ENCODE data around the gene SCAMP1. TPM values are rescaled to one million over a fixed set of nuclear protein-coding genes. Genes with fewer than 3 reads are reported as not detected.
A peak's percentile ranks its signal among the peaks of the same experiment; 100 is the strongest.
"Not testable (repeated sequence)": the region's sequence is repeated elsewhere in the genome, so short reads cannot be mapped to it uniquely, and the experiment has no call there.

Gene SCAMP1
- polyA plus RNA-seq, 12 donors: 27.4 to 45.4 (median 38.9) TPM; not detected in 1

DNA sequence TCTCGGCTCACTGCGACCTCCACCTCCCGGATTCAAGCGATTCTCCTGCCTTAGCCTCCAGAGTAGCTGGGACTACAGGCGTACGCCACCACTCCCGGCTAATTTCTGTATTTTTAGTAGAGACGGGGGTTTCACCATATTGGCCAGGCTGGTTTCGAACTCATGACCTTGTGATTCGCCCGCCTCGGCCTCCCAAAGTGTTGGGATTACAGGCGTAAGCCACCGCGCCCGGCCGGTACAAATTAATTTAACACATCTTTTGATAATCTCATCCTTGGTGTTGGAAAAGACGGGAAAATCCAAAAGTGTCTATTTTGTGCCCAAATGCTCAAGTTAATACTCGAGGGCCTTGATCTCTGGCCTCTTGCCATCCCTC, 974 bp upstream of the SCAMP1 start:
- DNase-seq: not testable (repeated sequence)

DNA sequence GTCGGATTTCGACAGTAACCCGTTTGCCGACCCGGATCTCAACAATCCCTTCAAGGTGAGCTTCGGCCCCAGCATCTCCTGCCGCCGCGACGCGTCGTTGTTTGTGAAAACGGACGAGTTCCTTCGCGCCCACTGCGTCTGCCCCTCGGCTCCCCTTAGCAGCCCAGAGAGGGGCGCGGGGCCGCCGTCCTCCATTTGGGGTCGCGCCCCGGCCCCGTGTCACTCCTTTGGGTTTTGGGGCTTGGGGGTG, 182 bp downstream of the SCAMP1 start:
- no peak for DNase-seq

DNA sequence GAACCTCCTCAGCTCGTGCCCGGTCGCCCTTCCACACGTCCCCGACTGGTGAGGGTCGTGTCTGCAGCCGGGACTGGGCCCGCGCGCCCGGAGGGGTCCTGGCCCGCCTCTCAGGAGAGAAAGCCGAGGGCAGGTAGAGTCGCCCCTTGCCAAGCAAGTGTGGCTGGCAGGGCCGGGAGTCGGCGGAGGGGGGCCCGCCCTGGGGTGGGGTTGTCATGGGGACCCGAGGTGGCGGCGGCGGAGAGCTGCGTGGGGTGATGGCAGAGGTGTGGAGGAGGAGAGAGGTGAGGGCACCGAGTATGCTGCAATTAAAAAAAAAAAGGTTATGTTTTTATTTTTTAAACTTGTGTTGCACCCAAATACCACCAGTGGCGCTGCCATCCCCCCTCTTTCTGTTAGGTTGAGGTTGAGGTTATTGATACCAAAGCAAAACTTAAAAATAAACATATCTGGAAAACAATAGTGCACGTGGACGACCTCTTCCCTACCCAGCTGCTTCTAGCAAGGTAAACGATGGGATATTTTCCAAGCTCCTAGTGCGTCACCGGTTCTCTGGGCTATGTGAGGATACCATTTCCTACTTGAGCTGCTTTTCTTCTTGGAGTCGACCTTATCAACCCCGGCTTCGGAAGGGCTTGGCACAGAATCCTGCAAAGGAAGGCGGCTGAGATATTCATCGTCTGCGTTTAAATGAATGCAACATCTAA, 660 bp downstream of the SCAMP1 start:
- peak; percentile 43 for DNase-seq

- DNase-seq: no peak
These were observed 1.2 kb downstream of the SCAMP1 start for GRCh38 chr5:78361631-78361993.

GRCh38 chr5:78362220-78362619, 1.8 kb downstream of the SCAMP1 start:
- DNase-seq: no peak

DNA sequence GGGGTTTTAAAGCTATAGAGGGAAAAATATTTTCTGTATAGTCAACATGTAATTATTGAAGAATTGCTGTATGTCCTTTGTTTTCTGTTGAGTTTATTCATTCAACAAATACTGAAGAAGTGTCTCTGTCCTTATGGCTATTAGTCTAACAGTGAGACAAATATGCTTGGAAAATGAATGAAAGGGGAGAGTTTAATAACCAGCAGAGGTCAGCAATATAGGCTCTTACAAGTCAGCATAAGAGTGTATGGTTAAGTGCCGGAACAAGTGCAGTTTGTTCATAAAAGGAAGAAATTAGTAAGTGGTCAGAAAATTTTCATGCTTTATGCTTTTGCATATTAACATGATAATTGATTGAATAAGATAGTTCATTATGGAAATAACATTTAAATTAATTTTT, 3.6 kb downstream of the SCAMP1 start:
- DNase-seq: no peak

- no peak for DNase-seq
These were observed 7.0 kb downstream of the SCAMP1 start for GRCh38 chr5:78367318-78367991.

GRCh38 chr5:78369680-78370079, 9.3 kb downstream of the SCAMP1 start:
- DNase-seq: no peak

DNA sequence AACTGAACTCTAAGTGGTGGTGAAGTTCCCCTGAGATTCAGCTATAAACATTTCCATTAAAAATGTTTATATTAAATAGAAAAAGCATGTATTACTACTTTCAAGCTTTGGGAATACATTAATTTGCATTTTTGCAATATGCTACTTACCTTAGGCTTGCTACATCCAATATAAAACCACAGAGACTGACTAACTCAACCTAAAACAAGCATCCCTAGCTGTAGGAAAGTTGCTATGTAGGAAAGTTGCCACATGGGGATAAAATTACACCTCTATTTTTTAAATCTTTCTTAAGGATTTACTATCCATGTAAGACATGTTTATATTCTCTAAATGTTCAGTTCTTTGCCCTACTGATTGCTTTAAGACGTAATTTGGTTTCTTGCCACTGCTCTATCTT, 12.8 kb downstream of the SCAMP1 start:
- no peak for DNase-seq

DNA sequence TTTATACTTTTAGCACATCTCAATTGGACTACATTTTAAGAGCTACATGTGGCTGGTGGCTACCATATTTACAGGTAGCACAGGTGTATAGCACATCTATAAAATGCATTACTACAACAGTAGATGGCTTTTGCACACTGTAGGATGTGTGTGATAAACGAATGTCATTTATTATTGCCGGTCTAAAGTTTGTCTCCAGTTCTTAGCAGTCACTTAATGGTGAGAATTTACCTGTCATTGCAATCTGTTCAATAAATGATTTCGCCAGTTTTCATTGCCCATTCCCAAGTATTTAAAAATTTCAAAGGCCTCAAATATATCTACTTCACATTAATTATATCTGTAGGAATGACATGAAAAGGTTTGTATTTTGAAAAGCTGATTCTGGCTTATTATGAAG, 15.9 kb downstream of the SCAMP1 start:
- DNase-seq: no peak

DNA sequence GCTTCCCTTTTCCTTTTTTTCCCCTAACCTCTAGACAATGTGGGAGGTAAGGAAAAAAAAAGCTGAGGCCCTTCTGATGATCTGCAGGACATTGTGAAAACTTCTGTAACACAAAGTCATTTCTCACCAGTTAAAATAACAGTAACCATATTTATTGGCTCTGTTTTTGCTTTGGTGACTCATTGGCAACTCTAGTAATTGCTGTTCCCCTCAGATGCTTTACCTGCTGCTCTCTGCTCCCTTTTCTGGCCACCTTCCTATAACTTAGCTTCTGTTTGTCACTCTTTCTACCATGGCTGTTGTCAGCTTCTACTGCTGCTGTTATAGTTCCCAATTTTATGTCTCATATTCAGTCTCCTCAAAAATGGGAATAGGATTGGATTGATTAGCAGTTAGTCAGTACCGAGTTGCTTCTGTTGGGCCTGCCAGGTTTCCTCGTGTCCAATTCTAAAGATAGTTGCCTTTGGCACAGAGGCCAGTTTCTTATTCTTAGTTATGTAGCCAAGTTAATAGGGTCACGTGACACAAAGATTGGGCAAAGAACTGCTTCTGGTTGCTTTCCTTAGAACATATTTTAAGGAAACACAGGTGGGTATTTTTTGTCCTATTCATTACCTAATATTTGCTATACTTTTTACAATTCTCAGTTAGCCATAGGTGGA, 16.8 kb downstream of the SCAMP1 start:
- peak; percentile 7 for DNase-seq

DNA sequence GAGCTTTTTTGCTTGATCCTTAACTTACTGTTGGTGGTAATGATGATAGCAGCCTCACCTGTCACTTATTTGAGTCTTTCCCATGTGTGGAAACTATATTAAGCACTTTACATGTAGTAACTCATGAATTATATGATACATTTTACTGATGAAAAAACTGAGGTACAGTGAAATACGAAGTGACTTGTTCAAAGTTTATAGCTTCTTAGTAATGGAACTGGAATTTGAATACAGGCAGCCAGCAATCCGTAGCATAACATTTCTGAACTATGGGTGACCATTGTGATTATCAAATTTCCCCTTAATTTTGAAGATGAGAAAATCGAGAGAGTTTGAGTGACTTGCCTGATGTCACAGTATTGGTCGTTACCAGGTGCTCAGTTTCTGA, 17.3 kb downstream of the SCAMP1 start:
- DNase-seq: no peak

DNA sequence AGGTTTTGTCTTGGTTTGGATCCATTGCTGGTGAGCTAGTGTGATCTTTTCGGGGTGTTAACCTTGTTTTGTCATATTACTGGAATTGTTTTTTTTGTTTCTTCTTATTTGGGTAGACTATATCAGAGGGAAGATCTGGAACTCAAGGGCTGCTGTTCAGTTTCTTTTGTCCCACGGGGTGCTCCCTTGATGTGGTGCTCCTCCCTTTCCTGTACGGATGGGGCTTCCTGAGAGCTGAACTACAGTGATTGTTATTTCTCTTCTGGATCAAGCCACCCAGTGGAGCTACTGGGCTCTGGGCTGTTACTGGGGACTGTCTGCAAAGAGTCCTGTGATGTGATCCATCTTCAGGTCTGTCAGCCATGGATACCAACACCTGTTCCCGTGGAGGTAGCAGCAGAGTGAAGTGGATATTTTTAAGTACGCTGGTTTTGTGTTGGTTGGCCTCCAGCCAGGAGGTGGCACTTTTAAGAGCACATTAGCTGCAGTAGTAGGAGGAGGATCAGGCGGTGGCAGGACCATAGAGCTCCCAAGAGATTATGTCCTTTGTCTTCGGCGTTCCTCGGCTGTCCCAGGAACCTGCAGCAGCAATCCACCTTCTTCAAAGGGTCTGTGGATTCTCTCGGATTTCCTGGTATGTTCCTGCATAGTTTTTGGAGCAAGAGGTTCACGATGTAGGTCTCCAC, 27.2 kb downstream of the SCAMP1 start:
- DNase-seq: no peak

DNA sequence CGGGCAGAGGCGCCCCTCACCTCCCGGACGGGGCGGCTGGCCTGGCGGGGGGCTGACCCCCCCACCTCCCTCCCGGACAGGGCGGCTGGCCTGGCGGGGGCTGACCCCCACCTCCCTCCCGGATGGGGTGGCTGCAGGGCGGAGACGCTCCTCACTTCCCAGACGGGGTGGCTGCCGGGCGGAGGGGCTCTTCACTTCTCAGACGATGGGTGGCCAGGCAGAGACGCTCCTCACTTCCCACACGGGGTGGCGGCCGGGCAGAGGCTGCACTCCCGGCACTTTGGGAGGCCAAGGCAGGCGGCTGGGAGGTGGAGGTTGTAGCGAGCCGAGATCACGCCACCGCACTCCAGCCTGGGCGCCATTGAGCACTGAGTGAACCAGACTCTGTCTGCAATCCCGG, 30.9 kb downstream of the SCAMP1 start:
- DNase-seq: not testable (repeated sequence)

GRCh38 chr5:78397831-78398230, 37.4 kb downstream of the SCAMP1 start:
- DNase-seq: no peak

DNA sequence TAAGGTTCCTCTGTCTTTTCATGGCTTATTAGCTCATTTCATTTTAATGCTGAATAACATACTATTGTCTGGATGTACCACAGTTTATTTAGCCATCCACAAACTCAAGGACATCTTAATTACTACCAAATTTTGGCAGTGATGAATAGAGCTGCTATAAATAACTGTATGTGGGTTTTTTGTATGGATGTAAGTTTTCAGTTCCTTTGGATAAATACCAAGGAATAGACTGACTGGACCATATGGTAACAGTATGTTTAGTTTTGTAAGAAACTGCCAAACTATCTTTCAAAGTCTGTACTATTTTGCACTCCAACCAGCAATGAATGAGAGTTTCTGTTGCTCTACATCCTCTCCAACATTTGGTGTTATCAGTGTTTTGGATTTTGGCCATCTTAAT, 38.7 kb downstream of the SCAMP1 start:
- no peak for DNase-seq

DNA sequence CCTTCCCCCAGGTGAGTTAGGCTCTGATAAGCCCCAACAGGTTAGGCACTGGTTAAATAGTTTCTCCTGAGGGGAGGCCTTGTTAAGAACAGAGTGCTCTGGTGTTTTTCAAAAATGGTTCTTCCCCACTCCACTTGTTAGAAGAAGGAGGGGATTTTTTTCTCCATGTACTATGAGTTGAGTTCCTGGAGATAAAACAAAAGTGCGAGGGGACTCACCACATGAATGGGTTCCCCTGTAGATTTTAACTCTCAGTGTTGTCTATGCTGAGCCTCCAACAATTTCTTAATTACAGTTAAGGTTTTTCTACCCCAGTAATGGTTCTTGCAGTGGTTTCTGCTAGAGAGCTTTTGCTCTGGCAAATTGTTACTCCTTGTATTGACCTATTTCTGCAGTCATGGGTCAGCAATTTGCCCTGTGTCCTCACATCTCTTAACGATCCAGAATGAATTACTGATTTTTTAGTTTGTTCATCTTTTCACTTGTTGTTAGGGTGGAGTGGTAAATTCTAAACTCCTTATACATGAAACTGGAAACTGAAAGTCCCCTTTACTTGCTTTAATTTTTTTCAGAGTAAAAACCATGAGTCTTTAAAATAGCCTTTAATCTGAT, 44.4 kb downstream of the SCAMP1 start:
- no peak for DNase-seq

DNA sequence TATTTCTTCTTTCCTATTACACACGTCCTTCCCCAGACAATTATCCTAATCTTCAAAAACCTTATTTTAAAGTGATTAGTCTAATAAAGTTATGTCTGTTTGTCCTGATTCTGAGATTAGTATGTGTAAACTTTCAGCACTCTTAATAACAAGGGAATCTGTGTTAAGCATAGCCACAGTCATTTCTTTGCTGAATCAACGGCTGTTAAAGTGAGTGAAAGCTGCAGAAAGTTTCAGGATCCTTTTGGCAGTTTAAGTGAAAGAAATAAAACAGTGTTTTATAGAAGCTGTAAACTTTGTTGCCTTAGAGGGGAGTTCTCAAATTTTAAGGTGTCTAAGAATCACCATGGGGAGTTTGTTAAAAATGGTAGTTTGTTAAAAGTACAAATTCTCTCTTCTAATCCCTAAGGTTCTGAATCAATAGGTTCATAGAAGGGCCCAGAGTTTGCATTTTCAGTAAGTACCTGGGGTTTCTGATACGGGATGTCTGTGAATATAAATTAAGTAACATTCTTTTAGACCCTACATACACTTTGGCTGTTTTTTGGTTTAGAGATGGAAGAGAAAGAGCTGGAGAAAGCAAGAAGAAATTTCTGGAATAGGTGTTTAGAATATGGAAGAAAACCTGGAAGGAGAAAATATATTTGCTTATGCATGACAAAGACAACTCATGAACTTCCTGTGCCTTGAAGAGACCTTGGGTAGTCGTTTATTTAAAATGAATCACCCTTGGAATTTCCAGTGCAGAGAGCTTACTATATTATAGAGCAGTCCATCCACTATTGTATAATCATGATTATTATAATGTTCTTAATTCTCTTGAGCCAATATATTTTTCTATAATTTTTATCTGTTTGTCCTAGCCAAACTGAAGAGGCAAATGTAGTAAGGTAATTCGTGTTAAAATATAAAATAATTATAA, 45.7 kb downstream of the SCAMP1 start:
- no peak for DNase-seq

GRCh38 chr5:78407458-78407857, 47.0 kb downstream of the SCAMP1 start:
- DNase-seq: no peak

- no peak for DNase-seq
These were observed 51.2 kb downstream of the SCAMP1 start for GRCh38 chr5:78411586-78411985.

- no peak for DNase-seq
These were observed 56.4 kb downstream of the SCAMP1 start for GRCh38 chr5:78416677-78417425.

Measured in muscle of arm (tissue), 12 donors.